Trophoblast cell (in vitro differentiated cells and primary cell): ENCODE measurements around the gene C1orf74.

Experiments
- DNase-seq, 2 donors: peaks; one replicate each; pipeline ENCODE4 v3.0.0-alpha.2; 2016
- H2AFZ ChIP-seq: 2 replicates; pipeline ENCODE4 v1.6.1; 2013; ENCODE audit warnings: low read length, moderate library complexity, mild to moderate bottlenecking; ENCODE audit not compliant: insufficient read depth, poor library complexity
- H2AK5ac ChIP-seq: 2 replicates; pipeline ENCODE4 v1.6.1; 2013; ENCODE audit warnings: mild to moderate bottlenecking, low read length
- H2BK120ac ChIP-seq: 2 replicates; pipeline ENCODE4 v1.6.1; 2013; ENCODE audit warnings: low read length, mild to moderate bottlenecking, moderate library complexity; ENCODE audit not compliant: insufficient read depth, poor library complexity
- H2BK12ac ChIP-seq: 2 replicates; pipeline ENCODE4 v1.6.1; 2013; ENCODE audit warnings: mild to moderate bottlenecking, low read length, moderate library complexity
- H2BK5ac ChIP-seq: 2 replicates; pipeline ENCODE4 v1.6.1; 2013; ENCODE audit warnings: low read length, low read depth, moderate library complexity, mild to moderate bottlenecking; ENCODE audit not compliant: poor library complexity
- H3K14ac ChIP-seq: 2 replicates; pipeline ENCODE4 v1.6.1; 2013; ENCODE audit warnings: mild to moderate bottlenecking, low read length
- H3K18ac ChIP-seq: 2 replicates; pipeline ENCODE4 v1.6.1; 2013; ENCODE audit warnings: mild to moderate bottlenecking, low read length
- H3K23ac ChIP-seq: 2 replicates; pipeline ENCODE4 v1.6.1; 2013; ENCODE audit warnings: low read length
- H3K27ac ChIP-seq: 2 replicates; pipeline ENCODE4 v1.5.1; 2013; ENCODE audit warnings: low read depth, mild to moderate bottlenecking, inconsistent platforms, low read length, moderate library complexity
- H3K27me3 ChIP-seq: 2 replicates; pipeline ENCODE4 v1.6.1; 2013; ENCODE audit warnings: inconsistent platforms, mild to moderate bottlenecking, low read length, moderate library complexity; ENCODE audit not compliant: insufficient read depth
- H3K36me3 ChIP-seq, 2 experiments: 1 replicate in 1 of 2; 2 replicates in 1 of 2; pipeline ENCODE4 v1.6.1; 2013; ENCODE audit warnings: low read length in 2 of 2, mild to moderate bottlenecking in 2 of 2, moderate library complexity in 1 of 2; ENCODE audit not compliant: insufficient read depth in 2 of 2, control insufficient read depth in 1 of 2
- H3K4ac ChIP-seq: 2 replicates; pipeline ENCODE4 v1.6.1; 2013; ENCODE audit warnings: low read depth, mild to moderate bottlenecking, low read length, moderate library complexity
- H3K4me1 ChIP-seq, 2 experiments: 1 replicate in 1 of 2; 2 replicates in 1 of 2; pipeline ENCODE4 v1.6.1; 2013; ENCODE audit warnings: low read length in 2 of 2, mild to moderate bottlenecking in 2 of 2, moderate library complexity in 1 of 2; ENCODE audit not compliant: insufficient read depth in 2 of 2, control insufficient read depth in 1 of 2
- H3K4me2 ChIP-seq: 2 replicates; pipeline ENCODE4 v1.6.1; 2013; ENCODE audit warnings: inconsistent platforms, mild to moderate bottlenecking, low read length, moderate library complexity
- H3K4me3 ChIP-seq: 2 replicates; pipeline ENCODE4 v1.5.1; 2013; ENCODE audit warnings: mild to moderate bottlenecking, low read depth, low read length, inconsistent platforms
- H3K79me1 ChIP-seq: one replicate; pipeline ENCODE4 v1.6.1; 2013; ENCODE audit warnings: low read length
- H3K79me2 ChIP-seq: 2 replicates; pipeline ENCODE4 v1.6.1; 2013; ENCODE audit warnings: low read length, mild to moderate bottlenecking; ENCODE audit not compliant: control insufficient read depth, insufficient read depth, poor library complexity
- H3K9ac ChIP-seq: 2 replicates; pipeline ENCODE4 v1.6.1; 2013; ENCODE audit warnings: mild to moderate bottlenecking, low read length
- H3K9me3 ChIP-seq: 2 replicates; pipeline ENCODE4 v1.6.1; 2013; ENCODE audit warnings: low read depth, mild to moderate bottlenecking, control low read depth, inconsistent platforms, low read length; ENCODE audit not compliant: insufficient read depth
- H4K12ac ChIP-seq: 2 replicates; pipeline ENCODE4 v1.6.1; 2013; ENCODE audit warnings: low read depth, mild to moderate bottlenecking, low read length, moderate library complexity
- H4K8ac ChIP-seq: 2 replicates; pipeline ENCODE4 v1.6.1; 2013; ENCODE audit warnings: low read depth, mild to moderate bottlenecking, low read length, moderate library complexity
- H4K91ac ChIP-seq: one replicate; pipeline ENCODE4 v1.6.1; 2013; ENCODE audit warnings: low read depth, mild to moderate bottlenecking, low read length, moderate library complexity
- WGBS: extraction: QIAGEN DNeasy Blood & Tissue Kit; methylation state at CpG from one replicate; pipeline ENCODE4 v1.1.7; 2013; ENCODE audit warnings: missing lambda C conversion rate; ENCODE audit not compliant: insufficient read length, insufficient coverage; ENCODE audit errors: extremely low coverage; 5-methylcytosine and 5-hydroxymethylcytosine counted together

C1orf74 gene

DNA sequence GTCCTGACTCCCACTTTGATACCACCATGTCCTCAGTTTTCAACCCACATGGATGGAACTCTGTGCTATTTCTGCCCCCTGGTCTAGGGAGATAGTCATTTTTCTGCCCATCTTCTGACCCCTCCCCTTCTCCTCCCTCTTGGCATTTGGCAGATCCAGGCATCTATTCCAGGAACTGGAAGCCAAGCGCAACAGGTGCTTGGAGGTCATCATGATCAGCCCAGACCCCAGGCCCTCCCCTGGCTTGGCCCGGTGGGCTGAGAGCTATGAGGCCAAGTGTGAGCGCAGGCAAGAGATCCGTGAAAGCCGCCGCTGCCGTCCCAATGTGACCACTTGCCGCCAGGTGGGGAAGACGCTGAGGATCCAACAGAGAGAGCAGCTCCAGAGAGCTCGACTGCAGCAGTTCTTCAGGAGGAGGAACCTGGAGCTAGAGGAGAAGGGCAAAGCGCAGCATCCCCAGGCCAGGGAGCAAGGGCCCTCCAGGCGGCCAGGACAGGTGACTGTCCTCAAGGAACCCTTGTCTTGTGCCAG, 24.5 kb downstream of the C1orf74 start:
- Histone ChIP-seq H3K14ac (no peak overlapping the region), H2BK12ac (no peak overlapping the region), H3K27me3 (no peaks in the 10 kb centered on the region), H3K4ac (no peak overlapping the region), H3K23ac (no peak overlapping the region), H3K18ac (no peak overlapping the region), H3K4me1 (no peaks in the 10 kb centered on the region), H4K91ac (no peak overlapping the region), H3K9me3 (no peaks in the 10 kb centered on the region), H2BK120ac (no peak overlapping the region), H3K9ac (no peak overlapping the region), H3K4me3 (no peak overlapping the region), H3K27ac (no peak overlapping the region), H4K8ac (no peak overlapping the region), H3K4me2 (no peak overlapping the region), H2BK5ac (no peak overlapping the region), H3K79me1 (no peaks in the 10 kb centered on the region), H2AK5ac (no peak overlapping the region), H4K12ac (no peak overlapping the region), H3K36me3 (no peaks in the 10 kb centered on the region), H2AFZ (no peak overlapping the region), H3K79me2 (no peaks in the 10 kb centered on the region)
- no CpG with 5 or more reads among the region's 12 CpGs for WGBS
- no peak for DNase-seq

DNA sequence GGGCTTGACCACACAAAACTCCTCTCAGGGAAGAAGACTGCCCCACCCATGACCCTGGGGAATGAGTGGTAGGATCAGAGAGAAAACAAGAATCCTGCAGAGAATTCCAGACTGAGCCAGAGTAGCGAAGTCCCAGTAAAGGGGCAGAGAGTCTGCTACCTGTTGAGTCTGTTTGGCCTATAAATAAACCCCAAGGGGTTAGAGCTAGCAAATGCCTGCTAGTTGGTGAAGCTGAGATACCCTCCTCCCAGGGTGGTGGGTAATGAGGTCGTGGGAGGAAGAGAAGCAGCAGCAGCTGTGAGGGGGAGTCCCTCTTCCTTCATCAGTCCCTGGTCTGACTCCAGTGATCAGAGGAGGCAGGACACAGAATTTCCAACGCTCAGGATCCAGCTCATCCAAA, 26.0 kb downstream of the C1orf74 start:
- H4K12ac ChIP-seq: no peak overlapping the region
- H3K9me3 ChIP-seq: no peaks in the 10 kb centered on the region
- no peaks in the 10 kb centered on the region for H3K79me2 ChIP-seq
- no peak overlapping the region for H3K18ac ChIP-seq
- no peak overlapping the region for H3K9ac ChIP-seq
- H2BK12ac ChIP-seq: no peak overlapping the region
- DNase-seq: no peak
- H4K8ac ChIP-seq: no peak overlapping the region
- no peak overlapping the region for H3K14ac ChIP-seq
- H3K4me3 ChIP-seq: no peak overlapping the region
- no CpG with 5 or more reads among the region's 3 CpGs for WGBS
- no peak overlapping the region for H2AFZ ChIP-seq
- H4K91ac ChIP-seq: peak overlapping the region; percentile 12
- H3K4ac ChIP-seq: no peak overlapping the region
- H3K27ac ChIP-seq: no peak overlapping the region
- no peaks in the 10 kb centered on the region for H3K4me1 ChIP-seq
- H3K23ac ChIP-seq: no peak overlapping the region
- H3K79me1 ChIP-seq: no peaks in the 10 kb centered on the region
- no peak overlapping the region for H2AK5ac ChIP-seq
- no peaks in the 10 kb centered on the region for H3K36me3 ChIP-seq
- H2BK120ac ChIP-seq: no peak overlapping the region
- H3K27me3 ChIP-seq: no peaks in the 10 kb centered on the region
- H3K4me2 ChIP-seq: no peak overlapping the region
- no peak overlapping the region for H2BK5ac ChIP-seq

DNA sequence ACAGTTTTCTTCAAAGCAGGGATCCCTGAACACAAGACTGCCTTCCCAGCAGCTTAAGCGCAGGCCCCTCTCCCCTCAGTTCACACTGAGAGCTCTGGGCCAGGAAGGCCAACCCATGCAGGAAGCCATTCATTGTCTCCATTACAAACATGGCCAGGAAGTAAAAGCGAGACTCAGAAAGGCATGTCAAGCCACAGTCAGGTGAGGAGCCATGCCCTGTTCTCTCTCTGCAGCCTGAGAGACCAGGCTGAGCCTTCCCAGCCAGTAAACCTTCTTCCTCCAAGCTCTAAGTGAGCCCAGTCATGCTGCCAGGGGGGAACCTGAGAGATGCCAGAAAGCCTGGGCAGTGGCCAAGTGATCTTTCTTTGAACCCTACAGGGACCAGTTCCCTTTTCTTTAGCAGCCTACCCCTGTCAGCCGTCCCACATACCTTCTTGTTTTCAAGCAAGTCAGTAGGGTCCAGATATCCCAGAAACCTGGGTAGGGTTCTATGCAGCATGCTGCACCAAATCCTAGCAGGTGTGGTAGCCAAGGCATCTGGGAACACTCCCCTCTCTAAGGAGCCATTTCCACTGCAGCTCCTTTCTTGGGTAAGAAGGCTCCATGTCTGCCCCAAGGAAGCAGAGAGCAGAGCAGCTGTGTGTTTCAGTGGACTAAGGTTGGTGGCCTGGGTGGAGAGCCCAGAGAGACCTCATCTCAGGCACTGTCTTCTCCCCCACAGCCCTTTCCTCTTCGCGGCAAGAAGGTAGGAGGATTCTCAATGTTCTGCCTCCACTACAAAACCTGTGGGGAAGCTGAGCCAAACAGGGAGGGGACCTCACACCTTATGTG, 27.5 kb downstream of the C1orf74 start:
- WGBS: no CpG with 5 or more reads among the region's 5 CpGs

DNA sequence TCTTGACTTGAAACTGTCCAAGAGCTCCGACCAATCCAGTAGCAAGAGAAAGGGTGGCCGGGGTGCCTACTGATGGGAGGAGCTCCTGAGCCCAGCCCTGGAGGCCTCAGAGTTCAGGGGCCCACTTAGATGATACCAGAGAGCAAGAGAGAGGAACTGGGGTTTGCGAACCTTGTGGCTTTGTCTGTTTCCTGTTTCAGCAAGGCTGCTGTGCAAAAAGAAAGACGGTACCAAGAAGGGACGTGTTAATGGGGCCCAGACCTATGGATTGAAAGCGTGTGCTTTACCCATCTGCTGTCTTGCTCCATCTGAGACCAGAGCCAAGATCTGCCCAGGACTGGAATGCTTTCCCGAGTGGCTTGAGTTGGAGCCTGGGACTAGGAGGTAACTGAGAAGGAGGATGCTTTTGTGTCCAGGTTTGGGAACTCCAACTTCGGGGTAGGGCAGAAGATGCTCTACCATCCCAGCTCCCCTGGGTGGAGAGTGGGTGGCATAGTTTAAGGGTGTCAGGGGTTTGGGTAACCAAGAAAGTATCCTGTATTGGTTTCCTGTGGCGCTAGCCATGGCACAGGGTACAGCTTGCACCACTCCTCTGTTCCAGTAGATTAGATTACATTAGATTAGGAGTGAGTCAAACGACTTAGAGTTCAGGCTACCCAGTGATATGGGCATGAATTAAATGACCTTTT, 28.3 kb downstream of the C1orf74 start, which contains the start of gene TRAF3IP3:
TRAF3IP3 (plus strand) TSS at position 128 of the 689 bp plus-strand sequence. CDS start 3,987 bp downstream, outside the sequence.
- H2AFZ ChIP-seq: no peak within 1 kb of the TSS
- no peak within 1 kb of the TSS for H3K9ac ChIP-seq
- no peak within 1 kb of the TSS for H3K4me2 ChIP-seq
- no peak for DNase-seq
- H3K18ac ChIP-seq: no peak within 1 kb of the TSS
- H3K9me3 ChIP-seq: no peaks in the 10 kb centered on the region
- H4K12ac ChIP-seq: no peak within 1 kb of the TSS
- H3K23ac ChIP-seq: no peak within 1 kb of the TSS
- no peak within 1 kb of the TSS for H4K91ac ChIP-seq
- no peak within 1 kb of the TSS for H3K14ac ChIP-seq
- WGBS: no CpG with 5 or more reads among the region's 10 CpGs
- no peaks in the 10 kb centered on the region for H3K79me2 ChIP-seq
- no peak within 1 kb of the TSS for H4K8ac ChIP-seq
- H3K79me1 ChIP-seq: no peaks in the 10 kb centered on the region
- no peak within 1 kb of the TSS for H2BK120ac ChIP-seq
- no peaks in the 10 kb centered on the region for H3K4me1 ChIP-seq
- no peak within 1 kb of the TSS for H3K27ac ChIP-seq
- H2BK5ac ChIP-seq: no peak within 1 kb of the TSS
- no peak within 1 kb of the TSS for H3K4me3 ChIP-seq
- H2BK12ac ChIP-seq: no peak within 1 kb of the TSS
- H3K4ac ChIP-seq: no peak within 1 kb of the TSS
- H2AK5ac ChIP-seq: no peak within 1 kb of the TSS
- H3K36me3 ChIP-seq: no peaks in the 10 kb centered on the region
- H3K27me3 ChIP-seq: no peaks in the 10 kb centered on the region

More for the DNA sequence above, 27.5 kb downstream of the C1orf74 start:
- Histone ChIP-seq H3K9ac (no peak overlapping the region), H3K79me2 (no peaks in the 10 kb centered on the region), H3K4me1 (no peaks in the 10 kb centered on the region), H3K4me2 (no peak overlapping the region), H2AFZ (no peak overlapping the region), H4K8ac (no peak overlapping the region), H4K91ac (no peak overlapping the region), H3K4ac (no peak overlapping the region), H2BK5ac (no peak overlapping the region), H3K18ac (no peak overlapping the region), H3K9me3 (no peaks in the 10 kb centered on the region), H4K12ac (no peak overlapping the region), H3K36me3 (no peaks in the 10 kb centered on the region), H3K14ac (no peak overlapping the region), H2AK5ac (no peak overlapping the region), H3K27ac (no peak overlapping the region), H3K4me3 (no peak overlapping the region), H2BK12ac (no peak overlapping the region), H3K27me3 (no peaks in the 10 kb centered on the region), H3K23ac (no peak overlapping the region), H3K79me1 (no peaks in the 10 kb centered on the region), H2BK120ac (no peak overlapping the region)
- DNase-seq: no peak
